SU-DHL-6 (cell line): Measurements from ENCODE around the gene TMEM237.

Source experiments
- H2AFZ ChIP-seq: fragments of 200-600 bp; sonication (generic); 2 replicates; pipeline ENCODE4 v1.6.1; 2014; ENCODE audit warnings: low read depth, mild to moderate bottlenecking, moderate library complexity, mixed read lengths, antibody characterized with exemption, low read length; ENCODE audit not compliant: severe bottlenecking
- H3F3A ChIP-seq: fragments of 200-600 bp; shearing (Covaris generic); 2 replicates; pipeline ENCODE4 v1.6.0; 2016; ENCODE audit warnings: antibody characterized with exemption, mild to moderate bottlenecking; ENCODE audit not compliant: insufficient read depth
- H3K27ac ChIP-seq: fragments of 200-600 bp; sonication (generic); 2 replicates; pipeline ENCODE4 v1.5.1; 2016; ENCODE audit warnings: low read depth, mild to moderate bottlenecking, low read length, moderate library complexity, mixed read lengths
- H3K27me3 ChIP-seq: fragments of 200-600 bp; sonication (generic), shearing (Covaris generic); 2 replicates; pipeline ENCODE4 v1.6.0; 2014; ENCODE audit warnings: mild to moderate bottlenecking, low read length
- H3K36me3 ChIP-seq: fragments of 200-600 bp; sonication (generic); 2 replicates; pipeline ENCODE4 v1.6.1; 2014; ENCODE audit warnings: mild to moderate bottlenecking, low read length, mixed read lengths
- H3K4me2 ChIP-seq: fragments of 300-600, 200-600 bp; shearing (Covaris generic), sonication (generic); 2 replicates; pipeline ENCODE4 v1.6.0; 2014; ENCODE audit warnings: low read length, low read depth, mild to moderate bottlenecking; ENCODE audit not compliant: poor library complexity, severe bottlenecking
- H3K4me3 ChIP-seq: fragments of 200-600 bp; sonication (generic); 2 replicates; pipeline ENCODE4 v1.5.1; 2014; ENCODE audit warnings: antibody characterized with exemption, low read length, mild to moderate bottlenecking, mixed read lengths; ENCODE audit not compliant: insufficient read depth, poor library complexity, severe bottlenecking
- H3K79me2 ChIP-seq: fragments of 200-600 bp; sonication (generic); 2 replicates; pipeline ENCODE4 v1.6.1; 2014; ENCODE audit warnings: mild to moderate bottlenecking, low read length, moderate library complexity; ENCODE audit not compliant: insufficient read depth
- H3K9ac ChIP-seq: fragments of 200-600 bp; sonication (generic); 2 replicates; pipeline ENCODE4 v1.7.0; 2014; ENCODE audit warnings: mild to moderate bottlenecking, low read length
- H3K9me2 ChIP-seq: fragments of 200-600 bp; sonication (generic); replicated peaks from 2 replicates; pipeline ENCODE4 v1.6.1; 2014; ENCODE audit warnings: low read length; ENCODE audit not compliant: insufficient read depth
- H3K9me3 ChIP-seq: fragments of 200-600 bp; sonication (generic); 2 replicates; pipeline ENCODE4 v1.6.1; 2014; ENCODE audit warnings: low read length, mixed read lengths; ENCODE audit not compliant: insufficient read depth
- H4K20me1 ChIP-seq: fragments of 200-600 bp; sonication (generic); 2 replicates; pipeline ENCODE4 v1.6.1; 2014; ENCODE audit warnings: low read depth, mild to moderate bottlenecking, antibody characterized with exemption, low read length, moderate library complexity, mixed read lengths
- EZH2phosphoT487 ChIP-seq: fragments of 200-600 bp; sonication (generic), shearing (Covaris generic); conservative IDR thresholded peaks from 2 replicates; pipeline ENCODE4 v1.6.1; 2018; ENCODE audit warnings: mild to moderate bottlenecking, antibody characterized with exemption, low read length, moderate library complexity, mixed read lengths
- TF ChIP-seq, protein P1 (sequence below): fragments of 200-600 bp; sonication (generic); IDR thresholded peaks from one replicate; pipeline ENCODE4 v1.5.1; 2017; ENCODE audit warnings: antibody characterized with exemption, mild to moderate bottlenecking, low read length, moderate library complexity; ENCODE audit not compliant: insufficient read depth, poor library complexity, severe bottlenecking

The TMEM237 gene

GRCh38 chr2:201642579-201643215 is 606 bp downstream of the TMEM237 start:
- Histone ChIP-seq H3F3A (peaks cover 3% of the 10 kb centered on the region; the same call in 1 of the 2 replicates), H3K9ac (peak overlapping the region; percentile 73), H2AFZ (peak overlapping the region; percentile 96), H3K36me3 (no peaks in the 10 kb centered on the region), H3K79me2 (peaks cover 6% of the 10 kb centered on the region; the same call in 1 of the 2 replicates), H3K9me3 (no peaks in the 10 kb centered on the region), H3K27me3 (no peaks in the 10 kb centered on the region), H3K4me3 (peak overlapping the region; percentile 77), H3K4me2 (peak overlapping the region; percentile 78), H3K9me2 (no peaks in the 10 kb centered on the region), H3K27ac (peak overlapping the region; percentile 35), H4K20me1 (no peaks in the 10 kb centered on the region)
- no peak for TF ChIP-seq EZH2phosphoT487
- TF ChIP-seq, protein P1, sequence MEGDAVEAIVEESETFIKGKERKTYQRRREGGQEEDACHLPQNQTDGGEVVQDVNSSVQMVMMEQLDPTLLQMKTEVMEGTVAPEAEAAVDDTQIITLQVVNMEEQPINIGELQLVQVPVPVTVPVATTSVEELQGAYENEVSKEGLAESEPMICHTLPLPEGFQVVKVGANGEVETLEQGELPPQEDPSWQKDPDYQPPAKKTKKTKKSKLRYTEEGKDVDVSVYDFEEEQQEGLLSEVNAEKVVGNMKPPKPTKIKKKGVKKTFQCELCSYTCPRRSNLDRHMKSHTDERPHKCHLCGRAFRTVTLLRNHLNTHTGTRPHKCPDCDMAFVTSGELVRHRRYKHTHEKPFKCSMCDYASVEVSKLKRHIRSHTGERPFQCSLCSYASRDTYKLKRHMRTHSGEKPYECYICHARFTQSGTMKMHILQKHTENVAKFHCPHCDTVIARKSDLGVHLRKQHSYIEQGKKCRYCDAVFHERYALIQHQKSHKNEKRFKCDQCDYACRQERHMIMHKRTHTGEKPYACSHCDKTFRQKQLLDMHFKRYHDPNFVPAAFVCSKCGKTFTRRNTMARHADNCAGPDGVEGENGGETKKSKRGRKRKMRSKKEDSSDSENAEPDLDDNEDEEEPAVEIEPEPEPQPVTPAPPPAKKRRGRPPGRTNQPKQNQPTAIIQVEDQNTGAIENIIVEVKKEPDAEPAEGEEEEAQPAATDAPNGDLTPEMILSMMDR, result no peak

DNA sequence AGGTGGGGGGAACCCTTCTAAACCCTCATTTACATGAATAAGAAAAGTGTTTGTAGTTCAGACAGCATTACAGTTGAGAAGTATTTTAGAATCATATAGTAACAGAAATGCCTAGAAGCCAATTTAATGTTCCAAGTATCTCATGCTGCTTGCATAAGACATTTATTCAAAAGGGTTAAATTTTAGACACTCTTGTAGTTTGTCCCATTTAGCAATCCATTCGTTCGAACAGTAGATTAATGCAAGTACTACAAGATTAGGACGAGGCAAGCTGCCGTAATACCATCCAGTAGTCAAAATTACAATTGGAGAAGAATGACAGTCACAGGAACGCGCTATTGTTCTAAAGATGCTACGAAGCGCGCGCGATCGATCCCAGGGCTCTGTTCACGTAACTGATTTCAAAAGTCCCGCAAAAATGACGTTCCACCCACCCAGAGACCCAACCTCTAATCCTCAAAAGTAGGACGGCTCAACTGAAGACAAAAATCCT is 1.2 kb downstream of the TMEM237 start:
- TF ChIP-seq EZH2phosphoT487, result no peak
- TF ChIP-seq, protein P1, result no peak
- Histone ChIP-seq H3K9me2 (no peaks in the 10 kb centered on the region), H4K20me1 (no peaks in the 10 kb centered on the region), H2AFZ (peak overlapping the region; percentile 96), H3K4me2 (peak overlapping the region; percentile 78), H3K27ac (peak overlapping the region; percentile 35), H3K9ac (peak overlapping the region; percentile 73), H3K79me2 (peaks cover 6% of the 10 kb centered on the region; the same call in 1 of the 2 replicates), H3K36me3 (no peaks in the 10 kb centered on the region), H3K4me3 (peak overlapping the region; percentile 77), H3K27me3 (no peaks in the 10 kb centered on the region), H3F3A (peaks cover 3% of the 10 kb centered on the region; the same call in 1 of the 2 replicates), H3K9me3 (no peaks in the 10 kb centered on the region)

DNA sequence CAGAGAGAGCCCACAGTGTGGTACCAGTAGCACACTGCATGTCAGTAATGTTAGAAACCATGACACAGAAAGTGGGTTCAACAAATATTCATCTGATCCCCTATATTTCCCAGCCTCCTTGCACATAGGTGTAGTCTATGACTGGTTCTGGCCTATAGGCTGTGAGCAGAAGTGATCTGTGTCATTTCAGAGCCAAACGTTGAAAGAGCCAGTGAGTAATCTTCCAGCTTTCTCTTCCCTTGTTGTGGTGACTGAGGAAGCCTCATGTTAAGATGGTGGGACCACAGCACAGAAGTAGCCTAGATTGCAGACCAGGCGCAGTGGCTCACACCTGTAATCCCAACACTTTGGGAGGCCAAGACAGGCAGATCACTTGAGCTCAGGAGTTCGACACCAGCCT is 4.1 kb downstream of the TMEM237 start:
- H3K27me3 ChIP-seq, result no peaks in the 10 kb centered on the region

More for the DNA sequence above, 4.1 kb downstream of the TMEM237 start:
- peaks cover 10% of the 10 kb centered on the region; the same call in 1 of the 2 replicates for H3K36me3 ChIP-seq
- 0 out of 2 replicates have a peak, but pooled peaks cover 3% of the 10 kb centered on the region for H3F3A ChIP-seq
- peaks cover 6% of the 10 kb centered on the region; the same call in 1 of the 2 replicates for H3K79me2 ChIP-seq
- H4K20me1 ChIP-seq, result no peaks in the 10 kb centered on the region
- no peaks in the 10 kb centered on the region for H3K9me2 ChIP-seq
- no peak overlapping the region for H3K27ac ChIP-seq
- H3K4me3 ChIP-seq, result no peak overlapping the region
- no peak overlapping the region for H3K4me2 ChIP-seq
- TF ChIP-seq, protein P1, result no peak
- TF ChIP-seq EZH2phosphoT487, result no peak
- no peak overlapping the region for H3K9ac ChIP-seq
- no peak overlapping the region for H2AFZ ChIP-seq
- no peaks in the 10 kb centered on the region for H3K9me3 ChIP-seq
